ENCODE data around the gene GATA2. TPM values are rescaled to one million over a fixed set of nuclear protein-coding genes. Genes with fewer than 3 reads are reported as not detected.

The GATA2 gene
- total and polyA plus RNA-seq, 2 of the 8 experiments (the other 6 are each of a cell fraction or from before 2014, with no cell fraction given), result 0.03 to 0.30 TPM

DNA sequence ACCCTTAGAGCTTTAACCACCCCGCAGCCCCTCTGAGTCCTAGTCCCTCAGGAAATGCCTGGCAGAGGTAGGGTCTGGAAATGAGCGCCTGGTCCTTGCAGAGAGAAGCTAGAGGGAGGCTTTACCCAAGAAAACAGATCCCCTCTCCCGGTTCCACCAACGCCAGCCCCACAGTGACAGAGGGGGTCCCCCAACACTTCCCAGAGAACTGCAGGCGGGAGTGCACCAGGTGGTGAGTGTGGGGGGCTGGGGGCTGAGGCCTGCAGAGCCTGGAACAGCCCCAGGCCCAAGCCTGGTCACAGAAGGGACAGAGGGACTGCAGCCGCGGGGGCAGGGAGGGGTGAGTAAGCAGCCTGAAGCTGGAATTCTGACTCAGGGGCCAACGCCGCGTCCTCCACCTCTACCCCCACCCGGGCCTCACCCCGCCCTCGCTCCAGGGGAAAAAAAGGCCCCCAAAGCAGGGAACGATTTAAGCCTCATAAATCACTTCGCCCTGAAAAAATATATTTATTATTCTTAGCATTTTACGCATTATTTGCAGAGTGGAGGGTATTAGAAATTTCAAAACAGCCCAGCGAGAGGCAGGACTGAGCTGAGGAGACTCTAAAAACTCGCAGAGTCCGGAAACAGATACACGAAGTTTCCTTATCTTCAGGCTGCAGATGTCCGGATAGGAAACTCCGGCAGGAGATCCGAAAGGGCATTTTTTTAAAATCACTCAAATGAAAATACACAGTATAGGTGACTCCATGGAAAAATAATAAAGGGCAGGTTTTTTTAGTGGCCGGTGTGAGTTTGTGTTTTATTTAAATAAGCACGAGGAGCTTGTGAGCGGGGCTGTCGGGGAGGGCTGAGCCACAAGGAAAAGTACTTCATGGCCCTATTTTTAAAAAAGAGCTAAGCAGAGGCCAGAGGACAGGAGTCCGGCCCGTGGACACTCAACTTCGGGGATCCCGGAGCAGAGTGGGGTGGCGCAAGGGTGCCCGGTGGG, 10.0 kb downstream of the GATA2 start:
- H2BK120ac ChIP-seq (replicated peaks; ENCODE audit: low read depth, low read length), result no peak overlapping the region
- H3K4ac ChIP-seq (replicated peaks; ENCODE audit: insufficient read length, low read depth, low read length), result no peak overlapping the region
- no peak overlapping the region for H3K14ac ChIP-seq (ENCODE audit: insufficient read length)
- peak overlapping the region in 3 of 4 experiments; percentile 27 to 48 (median 40); a peak in 5 of 8 replicates for H3K4me3 ChIP-seq (ENCODE audit: extremely low read depth in 1 of 4, insufficient read depth in 2 of 4, low read depth in 3 of 4, low read length in 4 of 4)
- no peak for DNase-seq (ENCODE audit: low read depth in 1 of 2, low spot score in 2 of 2)
- H2BK5ac ChIP-seq (ENCODE audit: low read depth, low read length), result no peak overlapping the region
- peaks cover 0 to 6% (median 0%) of the 10 kb centered on the region in 4 experiments; a peak in 1 of 8 replicates for H3K36me3 ChIP-seq (ENCODE audit: control insufficient read depth in 2 of 4, insufficient read depth in 4 of 4, low read length in 3 of 4)
- no peak overlapping the region for H3K23ac ChIP-seq (ENCODE audit: insufficient read length)
- peaks cover 12% of the 10 kb centered on the region; the same call in 1 of the 2 replicates for H3K23me2 ChIP-seq (ENCODE audit: low read depth, low read length)
- H2AFZ ChIP-seq (ENCODE audit: low read length), result no peak overlapping the region
- no peak overlapping the region for H4K91ac ChIP-seq (replicated peaks; ENCODE audit: insufficient read length, low read length)
- no peak overlapping the region for H4K8ac ChIP-seq (ENCODE audit: extremely low read depth, insufficient read depth, low read length)
- no peak overlapping the region for H3K27ac ChIP-seq (ENCODE audit: low read depth, low read length)
- no peak overlapping the region for H3K56ac ChIP-seq (replicated peaks; ENCODE audit: insufficient read length, low read depth, low read length)
- peak overlapping the region; percentile 63 to 68 for H3K4me2 ChIP-seq (ENCODE audit: insufficient read depth in 1 of 2, low read depth in 2 of 2, low read length in 2 of 2)
- H2BK15ac ChIP-seq (ENCODE audit: low read length), result no peak overlapping the region; the same call in 1 of the 2 replicates
- H3K79me1 ChIP-seq (ENCODE audit: low read depth, low read length), result no peaks in the 10 kb centered on the region
- no peak for FAIRE-seq
- H3K9me3 ChIP-seq (ENCODE audit: insufficient read depth in 2 of 2, low read depth in 1 of 2, low read length in 1 of 2), result no peaks in the 10 kb centered on the region
- no peak overlapping the region; the same call in none of the 2 replicates for H3K18ac ChIP-seq (ENCODE audit: extremely low read depth, low read length)
- peaks cover 16 to 24% of the 10 kb centered on the region in 2 experiments for H4K20me1 ChIP-seq (replicated peaks in 1 of 2; ENCODE audit: control insufficient read depth in 1 of 2, insufficient read depth in 2 of 2, low read length in 2 of 2)
- H3K9ac ChIP-seq (replicated peaks in 1 of 4; ENCODE audit: extremely low read depth in 1 of 4, low read depth in 3 of 4, low read length in 3 of 4), result no peak overlapping the region
- no peak overlapping the region for H2AK5ac ChIP-seq (ENCODE audit: low read depth, low read length)
- H3K27me3 ChIP-seq (replicated peaks in 1 of 4; ENCODE audit: control insufficient read depth in 3 of 4, extremely low read depth in 1 of 4, insufficient read depth in 3 of 4, low read length in 3 of 4), result peaks cover 85 to 100% (median 98%) of the 10 kb centered on the region in 4 experiments
- 4% methylated on average over 33 of the region's 33 CpGs; no CpG with 5 or more reads in 1 of the 2 experiments for WGBS, 2 experiments (ENCODE audit: extremely low coverage in 1 of 2, insufficient coverage in 1 of 2, insufficient read length in 1 of 2, insufficient replicate concordance in 2 of 2, low coverage in 1 of 2, low lambda C conversion rate in 2 of 2, missing lambda C conversion rate in 1 of 2)
- no peak overlapping the region for H2BK12ac ChIP-seq (ENCODE audit: low read depth, low read length)
- peaks cover 8 to 66% (median 50%) of the 10 kb centered on the region in 4 experiments for H3K4me1 ChIP-seq (replicated peaks in 1 of 4; ENCODE audit: control insufficient read depth in 3 of 4, insufficient read depth in 4 of 4, low read length in 3 of 4)
- H2BK20ac ChIP-seq (ENCODE audit: low read length), result no peak overlapping the region
- no peaks in the 10 kb centered on the region for H3K79me2 ChIP-seq (ENCODE audit: control insufficient read depth in 1 of 2, insufficient read depth in 2 of 2, low read length in 2 of 2)
- POLR2A ChIA-PET (ENCODE audit: partially characterized antibody), result interaction anchor here (0.6 to 3.5 kb wide), 8 partner anchors 8 to 230 kb away, joined by 3 to 13 read pairs (median 4); partner anchors contain the start of gene GATA2
- CTCF ChIA-PET (ENCODE audit: partially characterized antibody), result interaction anchor here (0.7 to 7.9 kb wide), 18 partner anchors 9 to 406 kb away, joined by 3 to 42 read pairs (median 6); partner anchors contain the start of gene GATA2
- H4K5ac ChIP-seq (ENCODE audit: insufficient read length, low read depth, low read length), result no peak overlapping the region
- TF ChIP-seq EZH2 (IDR thresholded peaks at IDR 0.05; ENCODE audit: low read depth, low read length, severe bottlenecking) (peak; percentile 19), CTBP2 (IDR thresholded peaks at IDR 0.05; ENCODE audit: borderline replicate concordance, insufficient read depth, insufficient read length, low read length) (peak; percentile 84), EGR1 (IDR thresholded peaks at IDR 0.05; ENCODE audit: borderline replicate concordance, low read depth, low read length) (0 out of 2 replicates have a peak, but pooled peaks have one; percentile 25), HDAC6 (IDR thresholded peaks at IDR 0.05; ENCODE audit: low read depth, low read length) (no peak), BRCA1 (IDR thresholded peaks at IDR 0.05; ENCODE audit: low read depth, low read length) (no peak), NANOG (IDR thresholded peaks at IDR 0.05; ENCODE audit: insufficient read depth, low read depth, low read length, poor library complexity, severe bottlenecking) (no peak), RBBP5 (IDR thresholded peaks at IDR 0.05; ENCODE audit: borderline replicate concordance, low read depth, low read length) (no peak), SUZ12 (IDR thresholded peaks at IDR 0.05; ENCODE audit: low read length) (peak; percentile 67; the same call in 1 of the 2 replicates), SP1 (IDR thresholded peaks at IDR 0.05; ENCODE audit: low read depth, low read length) (0 out of 2 replicates have a peak, but pooled peaks have one; percentile 16), CBX5 (IDR thresholded peaks at IDR 0.05; ENCODE audit: low read depth, low read length) (no peak)
